GM10847 (cell line): Measurements from ENCODE around the gene CXCL17.

Experiments
- POLR2A ChIP-seq: IDR thresholded peaks from 2 replicates; pipeline ENCODE4 v1.6.1; 2011; ENCODE audit not compliant: insufficient read length; ENCODE audit errors: extremely low read depth

Gene CXCL17

GRCh38 chr19:42442833-42443232, at the start of gene CXCL17:
CXCL17 (minus strand) TSS chr19:42442946; CDS start chr19:42442832, 114 bp downstream.
- TF ChIP-seq POLR2A, result no peak

- no peak for TF ChIP-seq POLR2A
These were observed 46.2 kb upstream of the CXCL17 start for GRCh38 chr19:42488783-42489521.

GRCh38 chr19:42487798-42488178, 45.0 kb upstream of the CXCL17 start:
- TF ChIP-seq POLR2A, result no peak

GRCh38 chr19:42487032-42487797, 44.5 kb upstream of the CXCL17 start:
- TF ChIP-seq POLR2A, result no peak

GRCh38 chr19:42480335-42481095, 37.8 kb upstream of the CXCL17 start:
- TF ChIP-seq POLR2A, result no peak

GRCh38 chr19:42479736-42480135, 37.0 kb upstream of the CXCL17 start:
- TF ChIP-seq POLR2A, result no peak

- TF ChIP-seq POLR2A, result no peak
These were observed 36.1 kb upstream of the CXCL17 start for GRCh38 chr19:42478765-42479311.

GRCh38 chr19:42477933-42478332, 35.2 kb upstream of the CXCL17 start:
- TF ChIP-seq POLR2A, result no peak

GRCh38 chr19:42477117-42477516, 34.4 kb upstream of the CXCL17 start:
- TF ChIP-seq POLR2A, result no peak

- no peak for TF ChIP-seq POLR2A
These were observed 32.6 kb upstream of the CXCL17 start for GRCh38 chr19:42475366-42475765.

GRCh38 chr19:42474743-42475142, 32.0 kb upstream of the CXCL17 start:
- TF ChIP-seq POLR2A, result no peak

- no peak for TF ChIP-seq POLR2A
These were observed 30.9 kb upstream of the CXCL17 start for GRCh38 chr19:42473686-42474085.

- no peak for TF ChIP-seq POLR2A
These were observed 29.8 kb upstream of the CXCL17 start for GRCh38 chr19:42472402-42473147.

GRCh38 chr19:42471554-42472249, 29.0 kb upstream of the CXCL17 start:
- TF ChIP-seq POLR2A, result no peak
